Naive B cell (primary cell): ENCODE data around the gene ADAMTS15. TPM values are rescaled to one million over a fixed set of nuclear protein-coding genes. Genes with fewer than 3 reads are reported as not detected.
"Not testable (repeated sequence)": the region's sequence is repeated elsewhere in the genome, so short reads cannot be mapped to it uniquely, and the experiment has no call there.

Experiments used
- ATAC-seq, 2 donors: fragments of 150-1000 bp; cut with Tn5 transposase; 2 replicates each; pipeline ENCODE4 v1.10.0; 2021; ENCODE audit warnings: low read depth in 2 of 2, mild to moderate bottlenecking in 2 of 2, moderate library complexity in 2 of 2
- DNase-seq: peaks from one replicate; pipeline ENCODE4 v3.0.0; 2022
- H3K27ac Mint-ChIP-seq, 6 donors: one replicate each; pipeline ENCODE4 v1.8.0; 2020 to 2022; ENCODE audit warnings: mild to moderate bottlenecking in 6 of 6, mixed read lengths in 6 of 6, moderate library complexity in 5 of 6, inconsistent platforms in 2 of 6
- H3K27me3 Mint-ChIP-seq, 3 donors: one replicate each; pipeline ENCODE4 v1.8.0; 2021 to 2022; ENCODE audit warnings: mixed read lengths in 3 of 3, mild to moderate bottlenecking in 1 of 3
- H3K36me3 Mint-ChIP-seq, 2 donors: one replicate each; pipeline ENCODE4 v1.8.0; 2020 to 2022; ENCODE audit warnings: mixed read lengths in 2 of 2, inconsistent platforms in 1 of 2, mild to moderate bottlenecking in 1 of 2
- H3K4me1 Mint-ChIP-seq, 3 donors: one replicate each; pipeline ENCODE4 v1.8.0; 2020 to 2022; ENCODE audit warnings: mixed read lengths in 3 of 3, inconsistent platforms in 1 of 3, mild to moderate bottlenecking in 1 of 3, moderate library complexity in 1 of 3
- H3K4me3 Mint-ChIP-seq, 8 donors: one replicate each; pipeline ENCODE4 v1.8.0; 2020 to 2022; ENCODE audit warnings: mild to moderate bottlenecking in 8 of 8, mixed read lengths in 8 of 8, moderate library complexity in 8 of 8, inconsistent platforms in 2 of 8
- H3K9me3 Mint-ChIP-seq, 7 donors: one replicate each; pipeline ENCODE4 v1.8.0; 2020 to 2022; ENCODE audit warnings: mixed read lengths in 7 of 7, mild to moderate bottlenecking in 5 of 7, inconsistent platforms in 2 of 7, moderate library complexity in 1 of 7
- polyA plus RNA-seq, 6 donors: library from polyadenylated mRNA; unstranded; fragments of 300-500 nt; fragmentation: Illumina TruSeq; gene quantifications; one replicate each; pipeline ENCODE4 v1.2.3, GENCODE V29; 2021; ENCODE audit warnings: low read depth in 6 of 6

The ADAMTS15 gene
- polyA plus RNA-seq, 6 donors from 2014 or later = not detected

DNA sequence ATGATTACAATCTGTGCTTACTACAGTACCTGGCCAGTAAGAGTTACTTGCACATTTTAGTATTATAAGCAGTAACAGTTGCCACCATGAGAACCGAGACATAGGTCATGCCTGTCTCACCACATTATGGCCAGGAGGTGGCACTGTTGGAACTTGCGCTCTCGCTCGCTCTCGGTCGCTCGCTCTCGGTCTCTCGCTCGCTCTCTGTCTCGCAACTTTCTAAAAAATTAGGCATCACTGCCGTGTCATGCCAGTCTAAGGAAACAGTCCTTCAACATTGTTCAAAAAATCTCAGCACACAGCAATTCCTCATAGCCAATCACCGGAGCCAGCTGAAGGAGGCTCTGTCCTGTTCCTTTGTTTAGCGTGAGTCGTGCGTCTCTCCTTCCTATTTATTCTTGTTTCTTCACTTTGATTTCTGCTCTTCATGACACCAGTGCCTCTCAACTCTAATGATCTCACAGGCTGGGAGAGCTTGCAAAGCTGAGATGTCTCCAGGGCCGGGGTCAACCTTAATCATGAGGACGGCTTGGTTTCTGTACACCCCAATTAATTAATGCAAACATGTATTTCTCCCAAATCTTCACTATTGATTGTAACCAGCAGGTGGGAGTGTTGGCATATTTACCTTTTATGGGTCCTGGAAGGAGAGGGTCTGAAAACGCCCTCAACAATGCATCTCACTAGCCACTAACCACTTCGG, 13.8 kb upstream of the ADAMTS15 start:
- H3K4me1 Mint-ChIP-seq = peaks cover 4 to 7% (median 6%) of the 10 kb centered on the region in 3 donors
- H3K4me3 Mint-ChIP-seq = no peak overlapping the region
- H3K36me3 Mint-ChIP-seq = no peaks in the 10 kb centered on the region
- DNase-seq = peak; percentile 56
- H3K9me3 Mint-ChIP-seq = no peaks in the 10 kb centered on the region
- H3K27me3 Mint-ChIP-seq = peaks cover 19 to 49% (median 46%) of the 10 kb centered on the region in 3 donors
- no peak overlapping the region for H3K27ac Mint-ChIP-seq
- ATAC-seq = peak; percentile 77

DNA sequence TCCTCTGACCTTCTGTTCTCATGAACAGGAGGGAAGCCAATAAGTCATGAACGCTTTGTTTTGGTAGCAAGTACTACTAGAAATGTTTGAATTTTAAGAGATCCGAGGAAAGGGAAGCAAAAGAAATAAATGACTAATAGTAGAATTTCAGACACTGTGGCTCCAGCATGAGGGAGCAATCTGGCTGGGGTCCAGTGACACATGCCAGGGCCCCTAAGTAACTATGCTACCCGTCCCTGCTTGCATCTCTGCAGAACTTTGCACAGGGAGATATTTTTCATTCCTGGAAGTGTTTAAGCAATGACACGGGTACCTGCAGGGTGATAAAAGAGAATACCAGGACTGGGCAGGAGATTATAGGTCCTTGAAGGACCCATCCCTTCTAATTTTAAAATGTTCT, 12.8 kb upstream of the ADAMTS15 start:
- Mint-ChIP-seq H3K9me3 (no peaks in the 10 kb centered on the region), H3K4me1 (peaks cover 4 to 7% (median 6%) of the 10 kb centered on the region in 3 donors), H3K4me3 (no peak overlapping the region), H3K27ac (no peak overlapping the region), H3K27me3 (peaks cover 10 to 48% (median 36%) of the 10 kb centered on the region in 3 donors), H3K36me3 (no peaks in the 10 kb centered on the region)
- no peak for ATAC-seq
- DNase-seq = no peak

DNA sequence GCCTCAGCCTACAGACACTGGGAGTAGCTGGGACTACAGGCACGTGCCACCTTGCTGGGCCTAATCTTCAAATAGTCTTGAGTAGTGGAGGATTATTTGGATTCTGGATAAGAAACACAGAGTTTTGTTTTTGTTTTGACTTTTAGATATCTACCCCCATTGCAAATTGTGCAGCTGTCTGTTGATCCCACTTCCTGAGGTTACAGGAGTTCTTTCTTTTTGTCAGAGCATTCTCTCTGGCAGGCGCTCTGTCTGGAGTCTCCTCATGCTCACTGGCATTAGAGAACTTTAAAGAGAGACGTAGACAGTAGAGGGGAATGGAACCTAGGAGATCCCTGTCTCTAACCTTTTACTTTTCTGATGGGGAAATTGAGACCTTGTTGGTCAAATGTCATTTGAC, 12.3 kb upstream of the ADAMTS15 start:
- Mint-ChIP-seq H3K4me3 (no peak overlapping the region), H3K27ac (no peak overlapping the region), H3K36me3 (no peaks in the 10 kb centered on the region), H3K4me1 (peaks cover 2 to 7% (median 4%) of the 10 kb centered on the region in 3 donors), H3K9me3 (no peaks in the 10 kb centered on the region), H3K27me3 (peaks cover 8 to 45% (median 31%) of the 10 kb centered on the region in 3 donors)
- ATAC-seq = no peak
- DNase-seq = no peak

GRCh38 chr11:130437848-130438247, 10.6 kb upstream of the ADAMTS15 start:
- Mint-ChIP-seq H3K27ac (peak overlapping the region in 1 of 6 donors; percentile 56), H3K27me3 (peaks cover 10 to 40% (median 38%) of the 10 kb centered on the region in 3 donors), H3K36me3 (no peaks in the 10 kb centered on the region), H3K9me3 (no peaks in the 10 kb centered on the region), H3K4me3 (no peak overlapping the region), H3K4me1 (peaks cover 0 to 7% (median 3%) of the 10 kb centered on the region in 3 donors)
- ATAC-seq (no peak), DNase-seq (no peak)

GRCh38 chr11:130438401-130439159, 9.9 kb upstream of the ADAMTS15 start:
- H3K4me1 Mint-ChIP-seq, H3K9me3 Mint-ChIP-seq, ATAC-seq, H3K4me3 Mint-ChIP-seq, H3K36me3 Mint-ChIP-seq, DNase-seq: not testable (repeated sequence)
- peaks cover 10 to 40% (median 38%) of the 10 kb centered on the region in 3 donors for H3K27me3 Mint-ChIP-seq
- peak overlapping the region in 1 of 6 donors; percentile 56 for H3K27ac Mint-ChIP-seq

DNA sequence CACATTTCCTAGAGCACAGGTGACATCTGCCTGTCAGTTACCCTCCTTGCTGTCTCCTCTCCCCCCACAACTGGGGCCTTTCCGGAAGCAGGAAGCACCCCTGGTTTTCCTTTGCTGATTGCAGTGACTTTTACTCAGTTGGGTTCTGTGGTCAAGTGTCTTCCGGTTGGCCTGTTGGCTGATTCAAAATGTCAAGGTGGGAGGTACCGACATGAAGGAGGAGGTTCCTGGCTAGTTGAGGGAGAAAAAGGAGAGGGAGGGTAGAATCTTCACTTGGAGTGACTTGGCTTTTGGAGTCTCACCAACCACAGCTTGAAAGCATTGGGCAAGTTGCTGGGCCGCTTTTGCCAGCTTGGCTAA, 9.3 kb upstream of the ADAMTS15 start:
- Mint-ChIP-seq H3K4me1 (peaks cover 0 to 7% (median 3%) of the 10 kb centered on the region in 3 donors), H3K9me3 (no peaks in the 10 kb centered on the region), H3K27ac (no peak overlapping the region), H3K36me3 (no peaks in the 10 kb centered on the region), H3K4me3 (peak overlapping the region in 1 of 8 donors; percentile 19), H3K27me3 (peaks cover 15 to 45% (median 42%) of the 10 kb centered on the region in 3 donors)
- ATAC-seq (no peak), DNase-seq (no peak)

- no peak overlapping the region for H3K4me3 Mint-ChIP-seq
- peaks cover 0 to 7% (median 3%) of the 10 kb centered on the region in 3 donors for H3K4me1 Mint-ChIP-seq
- ATAC-seq = no peak
- H3K27me3 Mint-ChIP-seq = peaks cover 21 to 52% (median 49%) of the 10 kb centered on the region in 3 donors
- H3K36me3 Mint-ChIP-seq = no peaks in the 10 kb centered on the region
- no peaks in the 10 kb centered on the region for H3K9me3 Mint-ChIP-seq
- H3K27ac Mint-ChIP-seq = peak overlapping the region in 1 of 6 donors; percentile 18
- DNase-seq = no peak
Observed at GRCh38 chr11:130439876-130440275, 8.6 kb upstream of the ADAMTS15 start.

GRCh38 chr11:130441719-130442118, 6.7 kb upstream of the ADAMTS15 start:
- H3K4me3 Mint-ChIP-seq = no peak overlapping the region
- no peaks in the 10 kb centered on the region for H3K36me3 Mint-ChIP-seq
- DNase-seq (no peak), ATAC-seq (no peak)
- no peak overlapping the region for H3K27ac Mint-ChIP-seq
- no peaks in the 10 kb centered on the region for H3K9me3 Mint-ChIP-seq
- H3K27me3 Mint-ChIP-seq = peaks cover 22 to 64% (median 61%) of the 10 kb centered on the region in 3 donors
- H3K4me1 Mint-ChIP-seq = peaks cover 0 to 7% (median 3%) of the 10 kb centered on the region in 3 donors

DNA sequence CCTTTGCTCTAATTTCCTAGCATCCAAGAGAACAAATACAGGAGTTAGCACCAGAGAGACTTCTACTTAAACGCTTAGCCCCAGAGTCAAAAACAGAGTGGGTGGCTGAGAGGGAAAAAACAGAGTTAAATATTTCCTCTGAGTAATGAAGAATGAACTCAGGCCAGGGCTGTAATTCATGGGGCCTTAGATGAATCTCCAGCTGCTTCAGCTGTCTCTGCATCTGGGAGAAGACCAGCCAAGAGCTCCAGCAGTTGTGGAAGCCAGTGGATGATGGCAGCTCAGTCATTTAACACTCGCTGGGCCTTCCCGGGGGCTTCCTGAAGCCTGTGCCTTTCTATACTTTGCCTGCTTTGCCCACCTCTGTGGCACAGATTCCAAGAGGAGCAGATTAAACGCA, 5.7 kb upstream of the ADAMTS15 start:
- ATAC-seq = no peak
- H3K4me3 Mint-ChIP-seq = no peak overlapping the region
- peaks cover 20 to 64% (median 57%) of the 10 kb centered on the region in 3 donors for H3K27me3 Mint-ChIP-seq
- H3K36me3 Mint-ChIP-seq = no peaks in the 10 kb centered on the region
- no peak overlapping the region for H3K27ac Mint-ChIP-seq
- no peaks in the 10 kb centered on the region for H3K9me3 Mint-ChIP-seq
- H3K4me1 Mint-ChIP-seq = peaks cover 0 to 7% (median 3%) of the 10 kb centered on the region in 3 donors
- DNase-seq = no peak

- H3K27ac Mint-ChIP-seq = no peak overlapping the region
- ATAC-seq = no peak
- peaks cover 27 to 70% (median 49%) of the 10 kb centered on the region in 3 donors for H3K27me3 Mint-ChIP-seq
- no peak overlapping the region for H3K4me3 Mint-ChIP-seq
- no peaks in the 10 kb centered on the region for H3K36me3 Mint-ChIP-seq
- peaks cover 3 to 8% (median 6%) of the 10 kb centered on the region in 3 donors for H3K4me1 Mint-ChIP-seq
- H3K9me3 Mint-ChIP-seq = no peaks in the 10 kb centered on the region
- no peak for DNase-seq
Observed at GRCh38 chr11:130445788-130446187, 2.7 kb upstream of the ADAMTS15 start.

DNA sequence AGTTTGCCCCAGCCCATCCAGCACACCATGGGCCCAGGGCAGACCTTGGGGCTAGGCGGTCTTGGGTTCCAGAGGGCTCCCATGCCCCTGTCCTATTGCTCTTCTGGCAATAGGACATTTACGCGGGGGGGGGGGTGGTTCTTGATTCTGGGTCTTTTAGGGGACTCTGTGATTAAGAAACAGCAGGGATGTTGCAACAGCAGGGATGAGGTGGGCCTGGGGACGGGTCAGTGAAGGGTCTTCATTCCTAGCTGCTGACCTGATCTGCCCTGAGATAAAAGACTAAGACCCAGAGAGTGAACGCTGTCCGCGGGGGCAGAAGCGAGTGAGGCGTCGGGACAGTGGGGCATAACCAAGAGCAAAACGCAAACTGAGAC, 418 bp upstream of the ADAMTS15 start:
- no peak for ATAC-seq
- Mint-ChIP-seq H3K36me3 (no peaks in the 10 kb centered on the region), H3K27me3 (peaks cover 34 to 76% (median 69%) of the 10 kb centered on the region in 3 donors), H3K4me1 (peaks cover 3 to 8% (median 6%) of the 10 kb centered on the region in 3 donors), H3K27ac (no peak overlapping the region), H3K4me3 (peak overlapping the region in 5 of 8 donors; percentile 41 to 84 (median 74)), H3K9me3 (no peaks in the 10 kb centered on the region)
- no peak for DNase-seq

GRCh38 chr11:130449310-130449990, 1.0 kb downstream of the ADAMTS15 start:
- Mint-ChIP-seq H3K27ac (no peak overlapping the region), H3K4me3 (peak overlapping the region in 4 of 8 donors; percentile 35 to 63 (median 47)), H3K4me1 (peaks cover 3 to 8% (median 6%) of the 10 kb centered on the region in 3 donors), H3K9me3 (no peaks in the 10 kb centered on the region), H3K27me3 (peaks cover 31 to 81% (median 74%) of the 10 kb centered on the region in 3 donors), H3K36me3 (no peaks in the 10 kb centered on the region)
- ATAC-seq (no peak), DNase-seq (no peak)

GRCh38 chr11:130449996-130450769, 1.7 kb downstream of the ADAMTS15 start:
- H3K9me3 Mint-ChIP-seq = no peaks in the 10 kb centered on the region
- no peak overlapping the region for H3K27ac Mint-ChIP-seq
- H3K27me3 Mint-ChIP-seq = peaks cover 30 to 82% (median 68%) of the 10 kb centered on the region in 3 donors
- ATAC-seq (no peak), DNase-seq (no peak)
- peaks cover 3 to 8% (median 6%) of the 10 kb centered on the region in 3 donors for H3K4me1 Mint-ChIP-seq
- no peaks in the 10 kb centered on the region for H3K36me3 Mint-ChIP-seq
- H3K4me3 Mint-ChIP-seq = peak overlapping the region in 3 of 8 donors; percentile 47 to 59 (median 47)
